ENCODE results near the gene UMAD1.

The UMAD1 gene

DNA sequence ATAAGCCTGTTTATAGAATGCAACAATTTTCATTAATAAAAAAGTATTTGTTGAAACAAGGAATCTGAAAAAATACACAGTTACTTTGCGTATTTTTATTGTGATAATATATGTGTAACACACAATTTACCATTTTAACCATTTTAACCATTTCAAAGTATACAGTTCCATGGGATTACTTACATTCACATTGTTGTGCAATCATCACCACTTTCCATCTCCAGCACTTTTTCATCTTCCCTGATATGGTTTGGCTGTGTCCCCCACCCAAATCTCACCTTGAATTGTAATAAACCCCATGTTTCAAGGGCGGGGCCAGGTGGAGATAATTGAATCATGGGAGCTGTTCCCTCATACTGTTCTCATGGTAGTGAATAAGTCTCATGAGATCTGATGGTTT, 266.8 kb downstream of the UMAD1 start:
- no peak for DNase-seq

DNA sequence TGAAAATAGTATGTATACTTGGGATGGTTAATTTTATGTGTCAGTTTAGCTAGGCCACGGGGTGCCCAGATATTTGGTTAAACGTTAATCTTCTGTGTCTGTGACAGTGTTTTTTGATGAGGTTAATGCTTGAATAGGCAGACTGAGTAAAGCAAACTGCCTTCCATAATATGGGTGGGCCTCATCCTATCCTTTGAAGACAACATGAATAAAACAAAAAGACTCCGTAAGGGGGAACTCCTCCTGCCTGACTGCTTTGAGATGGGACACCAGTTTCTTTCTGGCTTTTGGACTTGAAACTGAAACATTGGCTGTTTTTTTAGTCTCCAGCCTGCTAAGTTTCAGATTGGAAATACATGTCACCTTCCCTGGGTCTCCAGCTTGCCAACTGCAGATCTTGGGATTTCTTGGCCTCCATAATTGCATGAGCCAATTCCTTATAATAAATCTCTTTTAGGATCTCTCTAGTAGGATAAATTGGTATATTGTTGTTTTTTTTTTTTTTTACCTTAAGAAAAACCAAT, 268.1 kb downstream of the UMAD1 start:
- DNase-seq, result no peak

DNA sequence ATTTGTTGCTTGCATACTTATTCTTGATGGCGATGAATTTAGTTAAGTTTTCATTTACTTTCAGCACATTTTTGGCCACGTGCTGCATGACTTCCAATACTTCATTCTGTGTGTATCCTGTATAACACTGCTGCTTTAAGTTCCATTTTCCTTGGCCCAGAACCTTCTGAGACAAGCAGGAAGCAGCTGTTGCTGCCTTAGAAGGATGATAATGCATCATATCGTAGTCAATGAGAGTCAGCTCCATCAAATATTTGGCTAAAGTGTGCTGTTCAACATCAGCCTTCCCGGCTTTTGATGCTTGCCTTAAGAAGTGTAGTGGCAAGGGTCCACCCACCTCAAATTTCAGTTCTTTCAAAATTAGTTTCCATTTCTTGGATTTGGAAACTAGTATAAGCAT, 268.8 kb downstream of the UMAD1 start:
- DNase-seq, result no peak

DNA sequence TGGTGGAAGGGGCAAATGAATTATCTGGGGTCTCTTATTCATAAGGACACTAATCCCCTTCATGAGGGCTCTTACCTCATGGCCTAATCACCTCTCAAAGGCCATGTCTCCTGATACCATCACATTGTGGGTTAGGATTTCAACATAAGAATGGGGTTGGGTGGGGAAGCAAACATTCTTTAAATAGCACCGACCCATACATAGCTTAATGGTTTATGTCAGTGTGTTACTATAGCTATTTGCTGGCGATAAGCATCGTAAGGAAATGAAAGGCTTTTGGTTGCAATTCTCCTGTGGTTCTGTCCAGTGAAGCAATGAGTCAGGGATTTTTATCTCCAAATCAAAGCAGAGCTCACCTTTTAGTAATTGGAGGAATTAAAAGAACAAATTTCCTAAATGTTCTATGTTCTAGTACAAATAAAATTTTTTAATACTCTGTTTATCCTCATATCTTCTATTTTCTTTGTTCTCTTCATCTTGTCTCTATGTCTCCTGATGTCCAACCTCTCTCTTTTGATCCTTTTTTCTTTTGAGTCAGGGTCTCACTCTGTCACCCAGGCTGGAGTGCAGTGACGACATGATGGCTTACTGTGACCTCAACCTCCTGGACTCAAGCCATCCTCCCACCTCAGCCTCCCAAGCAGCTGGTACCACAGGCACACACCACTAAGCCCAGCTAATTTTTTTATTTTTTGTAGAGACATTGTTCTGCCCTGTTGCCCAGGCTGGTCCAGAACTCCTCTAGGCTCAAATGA, 271.0 kb downstream of the UMAD1 start:
- peak in 1 of 2 experiments; percentile 45 for DNase-seq

DNA sequence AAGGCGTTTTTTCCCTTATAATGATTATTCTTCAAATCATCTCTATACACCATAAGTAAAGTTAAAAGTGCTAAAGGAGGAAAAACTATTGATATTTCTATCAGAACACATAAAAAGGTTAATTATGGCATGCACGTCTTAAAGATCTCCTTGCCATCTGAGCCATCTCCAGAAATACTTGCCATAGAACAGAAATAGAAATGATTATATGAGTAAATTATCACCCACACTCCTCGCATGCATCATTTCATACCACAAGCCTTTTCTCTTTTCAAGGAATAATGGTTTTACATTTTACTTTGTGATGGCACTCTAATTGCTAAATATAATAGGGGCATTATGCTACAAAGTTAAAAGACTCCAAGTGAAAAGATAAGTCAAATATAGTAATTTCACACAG, 272.4 kb downstream of the UMAD1 start:
- DNase-seq, result no peak

DNA sequence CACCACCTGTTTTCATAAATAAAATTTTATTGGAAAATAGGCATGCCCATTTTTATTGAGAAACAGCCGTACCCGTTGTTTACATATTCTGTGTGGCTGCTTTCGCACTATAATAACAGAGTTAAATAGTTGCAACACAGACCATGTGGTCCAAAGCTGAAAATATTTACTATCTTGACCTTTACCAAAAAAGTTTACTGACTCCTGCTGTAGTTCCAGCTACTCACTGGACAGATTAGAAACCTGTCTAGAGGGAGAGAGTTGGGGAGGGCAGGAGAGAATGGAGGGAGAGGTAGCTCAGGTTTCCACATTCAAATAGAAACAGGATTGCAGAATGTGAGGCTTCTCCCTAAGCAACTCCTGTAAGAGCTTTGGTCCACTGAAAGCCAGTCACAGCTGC, 273.0 kb downstream of the UMAD1 start:
- no peak for DNase-seq

DNA sequence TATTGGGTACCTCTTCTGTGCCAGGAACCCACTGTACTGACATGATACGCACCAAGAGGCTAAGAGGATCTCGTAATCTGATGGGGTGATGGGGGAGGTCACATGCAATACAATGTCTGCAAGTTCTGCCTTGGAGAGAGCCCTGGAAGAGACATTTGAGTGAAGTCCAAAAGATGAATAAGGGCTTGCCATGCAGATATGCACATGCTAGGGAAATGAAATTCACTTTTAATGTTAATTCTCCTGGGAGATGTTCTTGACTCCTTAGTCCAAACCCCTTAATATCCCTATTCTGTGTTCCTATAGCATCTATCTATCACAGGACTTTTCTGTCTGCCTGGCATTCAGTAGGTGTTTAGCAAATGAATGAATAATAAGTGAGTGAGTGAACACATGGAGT, 274.0 kb downstream of the UMAD1 start:
- no peak for DNase-seq

DNA sequence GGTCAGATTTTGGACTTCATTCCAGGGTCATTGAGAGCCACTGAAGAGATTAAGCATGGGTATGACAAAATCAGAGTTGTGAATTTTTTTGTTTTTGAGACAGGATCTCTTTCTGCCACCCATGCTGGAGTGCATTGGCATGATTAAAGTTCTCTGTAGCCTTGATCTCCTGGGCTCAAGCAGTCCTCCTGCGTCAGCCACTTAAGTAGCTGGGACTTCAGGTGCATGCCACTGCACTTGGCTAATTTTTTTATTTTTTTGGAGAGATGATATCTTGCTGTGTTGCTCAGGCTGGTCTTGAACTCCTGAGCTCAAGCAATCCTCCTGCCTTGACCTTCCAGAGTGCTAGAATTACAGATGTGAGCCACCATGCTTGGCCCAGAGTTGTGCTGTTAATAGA, 275.5 kb downstream of the UMAD1 start:
- no peak for DNase-seq

DNA sequence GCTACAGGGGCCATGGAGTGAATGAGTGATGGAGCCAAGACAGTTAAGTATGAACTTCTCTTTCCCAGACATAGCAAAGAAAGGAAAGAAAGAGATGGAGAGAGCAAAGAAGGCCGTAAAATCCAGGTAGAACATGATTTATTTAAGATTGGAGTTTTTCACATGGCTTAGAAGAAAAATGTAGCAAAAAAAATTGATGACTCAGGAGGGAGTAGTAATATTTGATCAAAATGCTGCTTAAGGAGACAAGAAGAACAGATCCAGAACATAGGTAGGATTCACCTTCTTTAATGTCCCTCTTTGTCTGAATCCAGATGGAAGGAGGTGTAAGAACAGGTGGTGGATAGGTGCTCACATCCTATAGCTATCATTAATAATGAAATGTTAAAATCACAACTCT, 277.0 kb downstream of the UMAD1 start:
- no peak for DNase-seq

DNA sequence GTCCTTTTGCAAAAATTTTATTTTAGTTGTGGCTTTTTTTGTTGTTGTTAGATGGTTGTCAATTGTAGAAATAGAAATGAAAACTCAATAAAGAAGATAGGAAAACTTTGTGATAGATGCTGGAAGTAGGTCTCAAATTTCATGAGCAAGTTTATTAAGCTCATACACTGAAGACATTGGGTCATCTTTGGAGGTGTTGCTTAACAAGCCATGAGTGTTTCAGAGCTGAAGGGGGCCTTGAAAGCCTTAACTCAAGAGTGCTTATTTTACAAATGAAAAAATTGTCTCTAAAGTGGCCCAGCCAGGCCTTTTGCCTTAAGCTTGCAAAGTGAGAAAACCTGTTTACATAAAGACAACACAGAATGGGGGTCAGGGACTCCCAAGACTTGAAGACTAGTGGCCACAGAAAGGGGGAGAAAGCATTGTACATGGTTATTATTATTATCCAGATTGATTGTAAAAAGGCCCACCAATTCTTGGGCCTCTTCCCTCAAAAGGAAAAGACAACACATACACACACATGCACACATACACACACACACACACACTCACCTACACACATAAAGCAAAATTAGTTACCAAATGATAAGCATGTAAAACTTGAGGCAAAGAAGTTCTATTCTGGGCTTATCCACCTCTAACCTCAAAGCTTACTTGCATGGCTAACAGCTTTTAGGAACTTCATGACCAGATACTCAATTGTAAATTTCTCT, 278.3 kb downstream of the UMAD1 start:
- no peak for DNase-seq

DNA sequence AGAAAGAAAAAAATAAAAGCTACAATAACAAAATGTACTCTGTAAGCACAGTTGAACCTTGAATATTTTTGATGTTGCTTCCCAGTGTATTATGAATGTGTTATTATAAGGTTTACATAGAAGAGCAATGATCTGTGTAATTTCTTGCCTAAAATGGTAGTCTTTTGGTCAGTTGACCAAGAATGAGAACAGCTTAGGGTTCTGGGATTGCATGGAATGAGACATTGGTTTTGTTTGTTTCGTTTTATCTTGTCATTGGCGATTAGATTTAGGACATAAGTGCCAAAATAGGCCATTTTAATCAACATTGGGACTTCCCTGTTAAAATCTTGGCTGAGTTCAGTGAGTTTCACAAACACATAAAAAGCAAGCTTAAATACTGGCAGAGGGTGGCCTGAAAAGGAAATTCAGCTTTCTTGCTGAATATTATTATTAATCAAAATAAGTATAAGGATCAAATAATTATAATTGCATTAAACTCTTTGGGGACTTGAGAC, 278.9 kb downstream of the UMAD1 start:
- DNase-seq, result no peak

DNA sequence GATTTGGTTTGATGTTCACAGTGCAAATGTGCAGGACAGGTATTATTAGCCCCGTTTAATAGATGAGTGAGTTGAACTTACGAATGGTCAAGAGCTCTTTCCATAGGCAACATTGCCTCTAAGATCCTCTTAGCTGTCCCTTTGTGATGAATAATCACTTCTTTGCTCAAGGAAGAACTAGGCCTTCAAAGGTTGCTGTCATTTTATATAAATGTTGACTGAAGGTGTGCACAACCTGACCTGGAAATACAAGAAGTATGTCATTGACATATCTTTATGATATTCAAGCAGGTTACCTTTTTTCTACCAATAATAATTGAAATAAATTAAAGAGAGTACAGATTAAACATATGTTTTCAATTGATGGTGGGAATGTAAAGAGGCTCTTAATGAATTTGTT, 279.5 kb downstream of the UMAD1 start:
- no peak for DNase-seq

DNA sequence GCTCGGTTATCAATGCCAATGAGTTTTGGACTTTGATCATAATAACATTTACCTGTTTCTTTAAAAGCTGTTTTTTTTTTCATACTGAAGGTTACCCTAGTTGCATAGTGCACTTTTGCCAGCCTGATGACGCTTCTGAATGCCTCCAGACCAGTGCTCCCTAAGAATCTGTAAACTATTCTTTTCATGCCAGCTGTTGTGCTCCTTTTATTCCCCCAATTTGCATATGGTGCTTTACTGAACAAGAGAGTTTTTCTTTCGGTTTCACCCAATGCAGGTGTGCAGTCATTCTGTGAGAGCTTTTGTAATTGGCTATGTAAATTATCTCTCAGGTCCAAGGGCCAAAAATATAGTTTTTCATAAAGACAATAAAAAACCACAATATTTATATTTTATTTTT, 279.9 kb downstream of the UMAD1 start:
- no peak for DNase-seq

DNA sequence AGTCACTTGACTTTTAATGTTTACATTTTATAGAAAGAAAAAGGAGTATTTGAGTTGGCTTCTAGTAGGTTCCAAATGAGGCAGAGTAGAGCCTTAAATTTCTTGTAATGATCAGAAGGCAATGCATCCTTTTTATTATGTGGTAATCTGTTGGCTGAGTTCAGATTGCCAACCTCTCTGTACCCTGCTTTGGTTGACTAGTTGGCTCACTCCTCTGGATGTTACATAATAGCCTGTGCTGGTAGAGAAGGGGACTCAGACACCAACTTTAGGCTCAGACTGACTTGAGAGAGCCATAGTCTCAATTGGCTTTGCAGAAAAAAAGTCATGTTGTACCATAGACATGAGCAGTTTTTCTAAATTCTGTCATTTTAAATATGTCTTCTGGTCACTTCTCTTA, 281.3 kb downstream of the UMAD1 start:
- DNase-seq, result no peak

DNA sequence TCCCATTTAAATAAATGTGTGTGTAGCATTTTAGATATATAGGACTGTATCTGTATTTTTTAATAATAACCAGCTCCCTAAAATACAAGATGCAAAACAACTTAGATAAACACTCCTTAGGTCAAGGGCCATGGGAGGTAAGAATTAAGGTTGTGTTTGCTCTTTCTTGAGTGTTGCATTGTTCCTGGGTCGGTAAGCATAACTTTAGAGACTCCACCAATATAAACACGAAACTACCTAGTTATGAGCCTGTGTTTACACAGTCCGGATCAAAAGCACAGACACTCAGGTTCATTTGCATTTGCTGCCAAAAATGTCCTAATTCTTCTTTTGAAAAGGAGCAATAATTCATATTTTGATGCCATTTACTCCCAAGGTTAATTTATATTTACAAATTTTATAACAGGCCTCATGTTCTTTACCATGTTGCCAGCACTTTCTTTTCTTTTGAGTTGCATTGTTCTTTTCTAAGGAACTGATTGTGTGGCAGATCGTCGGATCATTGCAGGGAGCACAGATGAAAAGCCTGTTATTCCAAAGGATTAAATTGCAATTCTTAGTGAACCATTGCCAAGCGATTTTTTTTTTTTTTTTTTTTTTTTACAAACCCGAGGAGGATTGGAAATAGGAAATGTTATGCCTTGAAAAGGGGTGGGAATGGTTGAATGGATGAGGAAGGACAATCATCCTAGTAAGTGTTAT, 282.3 kb downstream of the UMAD1 start:
- peak in 1 of 2 experiments; percentile 2 for DNase-seq

DNA sequence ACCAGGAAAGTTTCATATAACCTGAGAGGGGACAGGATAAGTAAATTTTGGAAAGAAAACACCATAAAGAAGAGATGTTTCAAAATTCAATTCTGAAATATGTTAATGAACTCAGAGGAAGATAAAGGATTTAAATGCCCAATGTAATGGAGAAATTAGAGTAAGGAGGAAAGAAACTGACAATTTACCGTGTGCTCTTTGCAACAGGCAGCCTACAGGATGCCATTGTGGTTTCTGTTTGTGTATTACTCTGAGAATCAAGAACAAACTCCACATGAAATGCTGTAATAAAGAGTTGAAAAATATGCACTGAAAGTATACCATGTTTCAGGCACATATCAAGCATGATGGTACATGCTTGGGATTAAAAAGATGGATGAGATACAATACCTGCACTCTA, 283.3 kb downstream of the UMAD1 start:
- DNase-seq, result no peak

DNA sequence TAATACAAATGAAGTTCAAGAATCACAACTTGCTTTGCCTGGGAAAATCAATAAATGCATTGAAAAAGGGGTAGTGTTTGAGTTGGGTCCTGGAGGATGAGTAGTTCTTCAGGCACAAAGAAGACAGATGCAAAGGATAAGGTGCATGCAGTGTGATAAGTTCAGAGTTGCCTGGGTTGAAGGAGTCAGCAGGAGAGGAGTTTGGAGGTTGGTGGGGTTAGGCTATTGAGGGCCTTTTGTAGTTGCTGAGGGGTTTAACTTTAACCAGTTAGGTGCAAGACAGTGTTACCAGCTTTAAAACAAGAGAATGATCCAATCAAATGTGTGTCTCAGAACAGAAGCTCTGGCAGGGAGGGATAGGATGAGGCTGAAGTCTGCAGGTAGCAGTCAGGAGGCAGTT, 283.8 kb downstream of the UMAD1 start:
- DNase-seq, result no peak

Data from NCI-H524 (cell line).